K562 (cell line): ENCODE data around the gene ENG. TPM values are rescaled to one million over a fixed set of nuclear protein-coding genes. Genes with fewer than 3 reads are reported as not detected.

Source experiments
- CEBPG ChIP-seq, 3 experiments: fragments of 200-800 bp in 1 of 3; sonication (Bioruptor generic) in 1 of 3; sonication (generic) in 1 of 3; formaldehyde crosslinking in 1 of 3; IDR thresholded peaks in 2 of 3; conservative IDR thresholded peaks in 1 of 3; 2 replicates each; pipeline versions ENCODE4 v1.6.1 to v1.8.0; 2016 to 2022; ENCODE audit warnings: missing compliant biosample characterization in 2 of 3, missing genetic modification characterization in 2 of 3, mild to moderate bottlenecking in 1 of 3, missing genetic modification reagents in 1 of 3
- GABPB1 ChIP-seq: sonication (generic); formaldehyde crosslinking; IDR thresholded peaks from 2 replicates; pipeline ENCODE4 v1.8.0; 2022; ENCODE audit warnings: mild to moderate bottlenecking, missing genetic modification reagents
- KDM5B ChIP-seq: fragments of 200-600 bp; sonication (generic); IDR thresholded peaks from 2 replicates; pipeline ENCODE4 v1.6.1; 2012; ENCODE audit warnings: low read depth, mild to moderate bottlenecking, moderate library complexity, low read length, control low read depth, inconsistent platforms; ENCODE audit not compliant: insufficient replicate concordance
- NFRKB ChIP-seq: fragments of 450-650 bp; IDR thresholded peaks from 2 replicates; pipeline ENCODE4 v1.6.1; 2016; ENCODE audit warnings: low read depth
- RBM25 ChIP-seq: fragments of 200-400 bp; formaldehyde crosslinking; IDR thresholded peaks from 2 replicates; pipeline ENCODE4 v1.6.1; 2018; ENCODE audit warnings: low read length, low read depth, moderate library complexity; ENCODE audit not compliant: severe bottlenecking
- SMARCA5 ChIP-seq: fragments of 450-650 bp; IDR thresholded peaks from 2 replicates; pipeline ENCODE4 v1.6.1; 2016
- SREBF2 ChIP-seq: sonication (generic); formaldehyde crosslinking; IDR thresholded peaks from 2 replicates; pipeline ENCODE4 v1.4.0; 2020; ENCODE audit warnings: mild to moderate bottlenecking, missing genetic modification reagents
- STAT6 ChIP-seq: sonication (generic); formaldehyde crosslinking; IDR thresholded peaks from 2 replicates; pipeline ENCODE4 v1.8.1; 2023; ENCODE audit warnings: mild to moderate bottlenecking, missing genetic modification reagents
- TCF3 ChIP-seq: sonication (generic); formaldehyde crosslinking; IDR thresholded peaks from 2 replicates; pipeline ENCODE4 v1.4.0; 2020; ENCODE audit warnings: mild to moderate bottlenecking, missing genetic modification reagents
- THRB ChIP-seq: fragments of 450-650 bp; formaldehyde crosslinking; conservative IDR thresholded peaks from 2 replicates; pipeline ENCODE4 v1.4.0; 2022; ENCODE audit warnings: mild to moderate bottlenecking, missing genetic modification characterization
- ZBTB17 ChIP-seq: fragments of 450-650 bp; formaldehyde crosslinking; IDR thresholded peaks from 2 replicates; pipeline ENCODE4 v1.4.0; 2020; ENCODE audit warnings: mild to moderate bottlenecking
- ZNF395 ChIP-seq: fragments of 200-800 bp; sonication (Bioruptor generic); IDR thresholded peaks from 2 replicates; pipeline ENCODE4 v1.6.1; 2017; ENCODE audit warnings: missing genetic modification characterization, missing compliant biosample characterization
- ZNF518B ChIP-seq: fragments of 250-450 bp; sonication (Bioruptor Pico); IDR thresholded peaks from 2 replicates; pipeline ENCODE4 v1.5.0; 2021; ENCODE audit warnings: mild to moderate bottlenecking, moderate library complexity
- ZNF551 ChIP-seq: fragments of 250-450 bp; sonication (Bioruptor Pico); IDR thresholded peaks from 2 replicates; pipeline ENCODE4 v1.5.0; 2021; ENCODE audit warnings: mild to moderate bottlenecking, moderate library complexity
- ZNF740 ChIP-seq, 3 experiments: fragments of 200-800 bp in 1 of 3; sonication (Bioruptor generic) in 1 of 3; sonication (generic) in 1 of 3; formaldehyde crosslinking in 1 of 3; IDR thresholded peaks; 2 replicates each; pipeline versions ENCODE4 v1.6.1 to v1.8.0; 2016 to 2022; ENCODE audit warnings: mild to moderate bottlenecking in 2 of 3, missing compliant biosample characterization in 2 of 3, missing genetic modification characterization in 2 of 3, missing genetic modification reagents in 1 of 3
- ZSCAN29 ChIP-seq: fragments of 450-650 bp; IDR thresholded peaks from 2 replicates; pipeline ENCODE4 v1.6.1; 2017
- polyA plus RNA-seq, 8 experiments: library from polyadenylated mRNA; depleted of rRNA in 4 of 8; stranded (reverse) in 5 of 8; unstranded in 3 of 8; fragments of >200 nt; fragmentation: Nextera tagmentation in 2 of 8; fragmentation: Illumina TruSeq in 1 of 8; extraction: Ambion mirVana in 2 of 8; extraction: Trizol in 1 of 8; gene quantifications; 2 replicates each; pipeline versions ENCODE4 v1.2.1 to v1.2.3, GENCODE V29; 2011 to 2014; ENCODE audit warnings: inconsistent platforms in 1 of 8, missing spikeins in 1 of 8
- total RNA-seq, 7 experiments: library from RNA; depleted of rRNA in 6 of 7; stranded (reverse); fragments of >200 nt in 6 of 7; fragmentation: Illumina TruSeq in 2 of 7; extraction: Trizol in 2 of 7; gene quantifications; 2 replicates each; pipeline versions ENCODE4 v1.2.1 to v1.2.3, GENCODE V29; 2011 to 2021; ENCODE audit warnings: low replicate concordance in 1 of 7

ENG gene
- total and polyA plus RNA-seq, 9 of the 15 experiments (the other 6 are each of a cell fraction or from before 2014, with no cell fraction given), result 0.04 to 0.40 (median 0.14) TPM; not detected in 1

- no peak for TF ChIP-seq ZNF740 (CRISPR knock-in tag; IDR thresholded peaks at IDR 0.05)
- no peak for TF ChIP-seq ZNF740 (tag; IDR thresholded peaks at IDR 0.05)
- TF ChIP-seq TCF3 (CRISPR knock-in tag), result no peak
- TF ChIP-seq GABPB1, result 0 out of 2 replicates have a peak, but pooled peaks have one; percentile 19
- no peak for TF ChIP-seq ZBTB17 (CRISPR knock-in tag)
- TF ChIP-seq KDM5B, result no peak
- TF ChIP-seq ZNF395, result no peak
- no peak for TF ChIP-seq NFRKB
- peak; percentile 94 for TF ChIP-seq CEBPG (CRISPR knock-in tag; IDR thresholded peaks at IDR 0.05)
- TF ChIP-seq CEBPG (tag; conservative IDR thresholded peaks at IDR 0.05 in 1 of 2, IDR thresholded peaks at IDR 0.05 in 1 of 2), result peak; percentile 81 to 90
- no peak for TF ChIP-seq THRB
- TF ChIP-seq ZSCAN29, result no peak
- TF ChIP-seq SREBF2 (CRISPR knock-in tag), result no peak
- peak; percentile 59 for TF ChIP-seq RBM25
- TF ChIP-seq ZNF518B (CRISPR knock-in tag), result no peak
- peak; percentile 74; the same call in 1 of the 2 replicates for TF ChIP-seq SMARCA5
- no peak for TF ChIP-seq STAT6
- no peak for TF ChIP-seq ZNF551 (CRISPR knock-in tag)
Observed at GRCh38 chr9:127779136-127779981, 75.1 kb downstream of the ENG start (continued).
